WERI-Rb-1 (cell line): Measurements from ENCODE around the gene SIX1.

ENCODE experiments used
- DNase-seq: peaks from one replicate; pipeline ENCODE4 v3.0.0-alpha.2; 2020
- H3K27ac ChIP-seq: fragments of 250-450 bp; sonication (Bioruptor Pico); 2 replicates; pipeline ENCODE4 v1.5.1; 2020; ENCODE audit warnings: mild to moderate bottlenecking, moderate library complexity
- H3K27me3 ChIP-seq: fragments of 250-450 bp; sonication (Bioruptor Pico); 2 replicates; pipeline ENCODE4 v1.5.1; 2021; ENCODE audit warnings: mild to moderate bottlenecking, low read depth, moderate library complexity; ENCODE audit not compliant: insufficient read depth, severe bottlenecking
- H3K36me3 ChIP-seq: fragments of 250-450 bp; sonication (Bioruptor Pico); 2 replicates; pipeline ENCODE4 v1.5.1; 2020; ENCODE audit warnings: mild to moderate bottlenecking, moderate library complexity
- H3K4me3 ChIP-seq: 2 replicates; pipeline ENCODE4 v1.5.1; 2011; ENCODE audit warnings: low read depth, mild to moderate bottlenecking, control low read depth, low read length
- H3K9me3 ChIP-seq: fragments of 250-450 bp; sonication (Bioruptor Pico); 2 replicates; pipeline ENCODE4 v1.5.1; 2021; ENCODE audit warnings: mild to moderate bottlenecking, moderate library complexity; ENCODE audit not compliant: severe bottlenecking
- TF ChIP-seq, protein P1 (sequence below): IDR thresholded peaks from 2 replicates; pipeline ENCODE4 v1.5.1; 2011; ENCODE audit warnings: low read depth, mild to moderate bottlenecking, control low read depth, inconsistent platforms, low read length

SIX1 gene

DNA sequence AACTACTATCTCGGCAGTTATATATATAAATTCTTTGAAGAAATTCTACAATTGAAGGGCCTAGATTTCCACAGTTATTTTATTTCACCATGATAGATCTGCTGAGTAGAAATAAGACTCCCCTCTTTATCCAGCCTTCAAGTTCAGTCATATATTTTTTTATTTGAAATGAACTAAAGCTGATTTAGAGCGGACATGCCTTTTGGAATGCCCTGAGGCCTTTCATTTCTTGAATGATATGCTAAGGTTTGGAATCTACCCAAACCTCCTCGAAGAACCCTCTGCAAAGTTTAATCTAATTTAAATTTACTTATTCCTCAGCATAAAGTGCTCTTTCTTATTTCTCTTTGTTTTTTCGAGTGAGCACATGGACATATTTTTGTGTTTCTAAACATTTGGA, 15.1 kb downstream of the SIX1 start:
- no peak overlapping the region for H3K4me3 ChIP-seq
- H3K27me3 ChIP-seq = no peaks in the 10 kb centered on the region
- H3K27ac ChIP-seq = no peak overlapping the region
- no peak for DNase-seq
- no peaks in the 10 kb centered on the region for H3K36me3 ChIP-seq
- no peaks in the 10 kb centered on the region for H3K9me3 ChIP-seq
- TF ChIP-seq, protein P1, sequence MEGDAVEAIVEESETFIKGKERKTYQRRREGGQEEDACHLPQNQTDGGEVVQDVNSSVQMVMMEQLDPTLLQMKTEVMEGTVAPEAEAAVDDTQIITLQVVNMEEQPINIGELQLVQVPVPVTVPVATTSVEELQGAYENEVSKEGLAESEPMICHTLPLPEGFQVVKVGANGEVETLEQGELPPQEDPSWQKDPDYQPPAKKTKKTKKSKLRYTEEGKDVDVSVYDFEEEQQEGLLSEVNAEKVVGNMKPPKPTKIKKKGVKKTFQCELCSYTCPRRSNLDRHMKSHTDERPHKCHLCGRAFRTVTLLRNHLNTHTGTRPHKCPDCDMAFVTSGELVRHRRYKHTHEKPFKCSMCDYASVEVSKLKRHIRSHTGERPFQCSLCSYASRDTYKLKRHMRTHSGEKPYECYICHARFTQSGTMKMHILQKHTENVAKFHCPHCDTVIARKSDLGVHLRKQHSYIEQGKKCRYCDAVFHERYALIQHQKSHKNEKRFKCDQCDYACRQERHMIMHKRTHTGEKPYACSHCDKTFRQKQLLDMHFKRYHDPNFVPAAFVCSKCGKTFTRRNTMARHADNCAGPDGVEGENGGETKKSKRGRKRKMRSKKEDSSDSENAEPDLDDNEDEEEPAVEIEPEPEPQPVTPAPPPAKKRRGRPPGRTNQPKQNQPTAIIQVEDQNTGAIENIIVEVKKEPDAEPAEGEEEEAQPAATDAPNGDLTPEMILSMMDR = no peak

DNA sequence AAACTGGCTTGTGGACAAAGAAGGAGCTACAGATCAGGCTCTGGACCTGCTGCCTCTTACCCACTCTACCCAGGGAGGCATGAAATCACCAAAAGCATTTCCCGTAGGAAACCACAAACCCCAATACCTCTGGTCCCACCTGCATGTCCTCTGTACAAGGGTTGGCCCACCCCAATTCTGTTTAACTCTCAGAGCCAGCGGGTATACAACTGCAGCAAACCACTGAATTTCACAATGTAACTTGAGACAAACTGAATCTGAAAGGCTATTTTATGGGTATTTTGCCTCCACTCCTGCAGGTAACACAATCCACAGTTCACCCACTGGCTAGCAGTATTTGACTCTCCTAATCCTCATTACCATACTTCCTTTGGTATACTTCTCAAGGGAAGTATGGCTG, 16.5 kb downstream of the SIX1 start:
- TF ChIP-seq, protein P1 = no peak
- no peak for DNase-seq
- Histone ChIP-seq H3K36me3 (no peaks in the 10 kb centered on the region), H3K27me3 (no peaks in the 10 kb centered on the region), H3K9me3 (no peaks in the 10 kb centered on the region), H3K27ac (no peak overlapping the region), H3K4me3 (no peak overlapping the region)

DNA sequence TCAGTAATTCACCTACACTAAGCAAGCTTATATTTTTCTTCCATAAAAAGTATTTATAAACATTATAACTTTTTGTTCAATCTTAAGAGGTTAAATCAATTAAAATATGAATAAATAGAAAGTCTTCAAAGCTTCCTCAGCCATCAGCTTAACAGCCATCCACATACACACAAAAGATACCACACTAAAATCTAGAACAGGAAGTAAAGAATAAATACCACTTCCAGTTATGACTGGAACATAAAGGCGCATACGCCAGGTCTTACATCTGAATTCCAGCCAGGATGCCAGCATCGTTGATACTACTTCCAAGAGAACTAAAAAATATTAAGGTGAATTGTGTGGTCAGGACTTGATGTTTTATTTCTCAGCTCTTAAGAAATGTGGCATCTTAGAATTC, 17.0 kb downstream of the SIX1 start:
- H3K27ac ChIP-seq = no peak overlapping the region
- DNase-seq = no peak
- no peaks in the 10 kb centered on the region for H3K9me3 ChIP-seq
- TF ChIP-seq, protein P1 = no peak
- H3K36me3 ChIP-seq = no peaks in the 10 kb centered on the region
- H3K27me3 ChIP-seq = no peaks in the 10 kb centered on the region
- no peak overlapping the region for H3K4me3 ChIP-seq

DNA sequence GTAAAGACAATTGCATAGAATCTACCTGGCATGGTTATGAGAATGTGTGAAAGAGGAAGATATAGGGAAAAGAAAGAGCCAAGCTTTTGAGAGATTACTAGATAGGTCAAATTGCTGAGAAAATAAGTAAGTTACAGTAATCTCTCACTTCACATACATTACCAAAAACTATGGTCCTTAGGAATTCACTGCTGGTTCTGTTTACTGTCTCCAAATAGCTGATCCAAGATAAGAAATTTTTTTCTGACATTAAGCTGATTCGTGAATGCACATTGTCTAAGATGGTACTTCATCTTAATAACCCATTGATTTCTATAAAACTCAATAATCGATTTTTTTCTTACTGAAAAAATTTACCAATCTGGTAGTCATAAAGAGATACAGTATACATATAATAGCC, 17.4 kb downstream of the SIX1 start:
- H3K4me3 ChIP-seq = no peak overlapping the region
- no peaks in the 10 kb centered on the region for H3K27me3 ChIP-seq
- H3K9me3 ChIP-seq = no peaks in the 10 kb centered on the region
- TF ChIP-seq, protein P1 = no peak
- no peak overlapping the region for H3K27ac ChIP-seq
- H3K36me3 ChIP-seq = no peaks in the 10 kb centered on the region
- DNase-seq = no peak

DNA sequence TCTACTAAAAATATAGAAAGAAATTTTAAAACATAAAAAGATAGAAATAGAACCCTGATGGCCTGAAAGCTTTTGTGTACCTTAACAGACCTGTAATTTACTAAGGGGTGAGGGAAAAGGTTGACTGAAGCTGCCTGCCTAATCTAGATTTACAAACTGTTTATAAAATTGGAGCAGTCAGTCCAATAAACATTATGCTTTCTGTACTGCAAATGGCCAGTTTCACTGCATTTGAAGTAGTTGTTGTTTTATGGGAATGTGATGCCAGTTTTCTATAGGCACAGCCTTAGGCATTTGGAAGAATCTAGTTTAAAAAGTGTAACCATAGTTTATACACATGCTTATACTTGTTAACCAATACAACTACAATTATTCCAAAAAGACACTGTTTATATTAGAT, 19.1 kb downstream of the SIX1 start:
- Histone ChIP-seq H3K27ac (no peak overlapping the region), H3K36me3 (no peaks in the 10 kb centered on the region), H3K27me3 (no peaks in the 10 kb centered on the region), H3K9me3 (no peaks in the 10 kb centered on the region), H3K4me3 (no peak overlapping the region)
- no peak for DNase-seq
- TF ChIP-seq, protein P1 = no peak

DNA sequence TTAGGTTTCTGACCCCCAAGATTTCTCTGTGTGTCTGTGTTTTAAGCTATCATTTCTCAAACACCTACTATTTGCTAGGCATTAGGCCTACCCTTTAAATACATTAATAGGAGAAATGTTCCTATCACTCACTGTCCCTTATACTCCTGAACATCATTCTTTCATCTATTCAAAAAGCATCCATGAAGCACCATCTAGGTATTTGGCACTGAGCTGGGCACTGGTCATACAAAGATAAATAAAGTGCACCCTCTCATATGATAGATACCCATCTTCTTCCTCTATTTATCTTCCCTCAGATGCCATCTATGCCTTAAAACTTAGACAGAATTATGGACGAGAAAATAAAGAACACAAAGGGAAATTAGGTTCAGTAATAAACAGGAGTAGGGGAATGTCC, 20.4 kb downstream of the SIX1 start:
- TF ChIP-seq, protein P1 = no peak
- Histone ChIP-seq H3K36me3 (no peaks in the 10 kb centered on the region), H3K9me3 (no peaks in the 10 kb centered on the region), H3K4me3 (no peak overlapping the region), H3K27ac (no peak overlapping the region), H3K27me3 (no peaks in the 10 kb centered on the region)
- no peak for DNase-seq
